GM12878 (cell line): ENCODE results near the gene ITGB2.

Experiments
- BHLHE40 ChIP-seq, 2 experiments: fragments of 450-650 bp in 1 of 2; IDR thresholded peaks; 2 replicates each; pipeline ENCODE4 v1.6.1; 2011 to 2017; ENCODE audit warnings: low read depth in 2 of 2, borderline replicate concordance in 1 of 2, improper control_type of control experiment in 1 of 2, low read length in 1 of 2, mild to moderate bottlenecking in 1 of 2
- CBX3 ChIP-seq: fragments of 200-600 bp; sonication (generic); IDR thresholded peaks from 2 replicates; pipeline ENCODE4 v1.6.1; 2016; ENCODE audit warnings: low read depth, borderline replicate concordance
- CEBPB ChIP-seq, 2 experiments: fragments of 150-350 bp in 1 of 2; IDR thresholded peaks; 2 replicates each; pipeline ENCODE4 v1.6.1; 2012 to 2014; ENCODE audit warnings: low read depth in 2 of 2, low read length in 2 of 2, borderline replicate concordance in 1 of 2, inconsistent platforms in 1 of 2
- CTCF ChIP-seq, 3 experiments: IDR thresholded peaks in 2 of 3; conservative IDR thresholded peaks in 1 of 3; 2 replicates each; pipeline ENCODE4 v1.5.1; 2011; ENCODE audit warnings: low read depth in 3 of 3, low read length in 3 of 3, mild to moderate bottlenecking in 3 of 3, control low read depth in 2 of 3, moderate library complexity in 2 of 3, inconsistent platforms in 1 of 3, mixed read lengths in 1 of 3; ENCODE audit not compliant: control insufficient read depth in 2 of 3, insufficient read depth in 1 of 3; ENCODE audit errors: extremely low read depth in 1 of 3
- EZH2 ChIP-seq: IDR thresholded peaks from 2 replicates; pipeline ENCODE4 v1.6.1; 2012; ENCODE audit warnings: low read depth, mild to moderate bottlenecking, control low read depth, inconsistent platforms, low read length, borderline replicate concordance; ENCODE audit not compliant: control insufficient read depth
- FOXM1 ChIP-seq: IDR thresholded peaks from 2 replicates; pipeline ENCODE4 v1.6.1; 2012; ENCODE audit warnings: low read depth, mild to moderate bottlenecking, inconsistent platforms, low read length, moderate library complexity
- GABPA ChIP-seq: IDR thresholded peaks from 2 replicates; pipeline ENCODE4 v1.6.1; 2014; ENCODE audit warnings: antibody characterized with exemption, low read depth, mild to moderate bottlenecking, inconsistent platforms
- MXI1 ChIP-seq: fragments of 150-350 bp; IDR thresholded peaks from 2 replicates; pipeline ENCODE4 v1.6.1; 2011; ENCODE audit warnings: low read depth, mild to moderate bottlenecking, inconsistent platforms, low read length, improper control_type of control experiment
- RCOR1 ChIP-seq: conservative IDR thresholded peaks from 2 replicates; pipeline ENCODE4 v1.6.1; 2012; ENCODE audit warnings: low read depth, low read length, improper control_type of control experiment
- REST ChIP-seq: IDR thresholded peaks from 2 replicates; pipeline ENCODE4 v1.6.1; 2012; ENCODE audit warnings: mild to moderate bottlenecking, low read depth, low read length
- SRF ChIP-seq, 2 experiments: IDR thresholded peaks; 2 replicates each; pipeline ENCODE4 v1.6.1; 2011; ENCODE audit warnings: low read depth in 2 of 2, low read length in 2 of 2, mild to moderate bottlenecking in 1 of 2, moderate library complexity in 1 of 2
- TAF1 ChIP-seq: IDR thresholded peaks from 2 replicates; pipeline ENCODE4 v1.6.1; 2011; ENCODE audit warnings: mild to moderate bottlenecking, low read depth, low read length, borderline replicate concordance
- YY1 ChIP-seq: IDR thresholded peaks from 2 replicates; pipeline ENCODE4 v1.6.1; 2011; ENCODE audit warnings: low read depth, mild to moderate bottlenecking, low read length
- TF ChIP-seq, protein P1 (sequence below): fragments of 450-650 bp; IDR thresholded peaks from 2 replicates; pipeline ENCODE4 v1.6.1; 2017; ENCODE audit warnings: mild to moderate bottlenecking

DNA sequence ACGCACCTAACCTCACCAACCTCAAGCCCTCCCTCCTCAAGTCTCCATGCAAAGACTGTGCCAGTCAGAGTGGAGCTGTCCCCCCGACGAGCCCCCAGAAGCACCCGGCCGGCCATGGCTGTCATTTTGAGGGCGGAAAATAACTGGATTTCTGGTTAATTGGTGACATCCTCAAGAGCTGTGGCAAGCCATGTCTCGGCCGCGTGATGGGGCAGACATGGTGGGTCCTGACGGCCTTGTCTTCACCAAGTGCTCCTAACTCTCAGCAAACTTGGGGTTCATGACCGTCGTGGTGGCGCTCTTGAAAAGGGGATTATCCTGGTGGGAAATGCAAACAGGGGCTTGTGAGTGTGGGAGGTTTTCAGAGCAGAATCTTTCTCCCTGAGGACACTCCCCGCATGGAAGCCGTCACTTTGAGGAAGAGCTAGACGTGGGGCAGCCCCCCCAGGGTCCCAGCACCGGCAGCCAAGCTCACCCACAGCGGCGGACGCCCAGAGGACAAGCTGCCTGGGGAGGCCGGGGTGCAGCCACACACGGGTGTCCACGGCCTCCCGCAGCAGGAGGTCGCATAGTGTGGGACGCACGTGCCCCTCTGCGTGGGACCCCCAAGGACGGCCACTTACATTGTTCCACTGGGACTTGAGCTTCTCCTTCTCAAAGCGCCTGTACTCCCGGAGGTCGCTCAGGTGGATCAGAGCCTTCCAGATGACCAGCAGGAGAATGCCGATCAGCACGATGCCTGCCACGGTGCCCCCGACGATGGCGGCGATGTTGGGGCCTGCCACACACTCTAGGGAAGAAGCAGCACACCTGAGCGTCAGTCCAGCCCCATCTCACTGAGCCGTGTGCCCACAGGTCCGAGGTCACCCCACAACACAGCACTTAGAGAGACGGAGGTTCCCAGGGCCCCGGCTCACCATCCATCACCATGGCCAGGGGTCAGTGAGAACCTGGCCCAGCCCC, 34.3 kb downstream of the ITGB2 start:
- TF ChIP-seq EZH2 (no peak), CTCF (IDR thresholded peaks at IDR 0.05 in 2 of 3, conservative IDR thresholded peaks at IDR 0.05 in 1 of 3; ENCODE audit: control insufficient read depth in 2 of 3, extremely low read depth in 1 of 3, insufficient read depth in 1 of 3, low read depth in 3 of 3, low read length in 3 of 3) (no peak), BHLHE40 (IDR thresholded peaks at IDR 0.05; ENCODE audit: borderline replicate concordance in 1 of 2, low read depth in 2 of 2, low read length in 1 of 2) (no peak), FOXM1 (no peak), REST (no peak), CEBPB (IDR thresholded peaks at IDR 0.05; ENCODE audit: borderline replicate concordance in 1 of 2, low read depth in 2 of 2, low read length in 2 of 2) (no peak), SRF (IDR thresholded peaks at IDR 0.05; ENCODE audit: low read depth in 2 of 2, low read length in 2 of 2) (no peak), TAF1 (no peak), GABPA (no peak), YY1 (no peak), MXI1 (no peak), CBX3 (no peak), RCOR1 (no peak)
- TF ChIP-seq, protein P1, sequence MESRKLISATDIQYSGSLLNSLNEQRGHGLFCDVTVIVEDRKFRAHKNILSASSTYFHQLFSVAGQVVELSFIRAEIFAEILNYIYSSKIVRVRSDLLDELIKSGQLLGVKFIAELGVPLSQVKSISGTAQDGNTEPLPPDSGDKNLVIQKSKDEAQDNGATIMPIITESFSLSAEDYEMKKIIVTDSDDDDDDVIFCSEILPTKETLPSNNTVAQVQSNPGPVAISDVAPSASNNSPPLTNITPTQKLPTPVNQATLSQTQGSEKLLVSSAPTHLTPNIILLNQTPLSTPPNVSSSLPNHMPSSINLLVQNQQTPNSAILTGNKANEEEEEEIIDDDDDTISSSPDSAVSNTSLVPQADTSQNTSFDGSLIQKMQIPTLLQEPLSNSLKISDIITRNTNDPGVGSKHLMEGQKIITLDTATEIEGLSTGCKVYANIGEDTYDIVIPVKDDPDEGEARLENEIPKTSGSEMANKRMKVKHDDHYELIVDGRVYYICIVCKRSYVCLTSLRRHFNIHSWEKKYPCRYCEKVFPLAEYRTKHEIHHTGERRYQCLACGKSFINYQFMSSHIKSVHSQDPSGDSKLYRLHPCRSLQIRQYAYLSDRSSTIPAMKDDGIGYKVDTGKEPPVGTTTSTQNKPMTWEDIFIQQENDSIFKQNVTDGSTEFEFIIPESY = no peak
